B cell (primary cell): Measurements from ENCODE around the gene TEF.

Experiments
- CTCF ChIP-seq: fragments of 200-600 bp; IDR thresholded peaks from one replicate; pipeline ENCODE4 v1.8.0; 2022; ENCODE audit warnings: antibody characterized with exemption, mild to moderate bottlenecking
- EZH2 ChIP-seq: IDR thresholded peaks from 2 replicates; pipeline ENCODE4 v1.6.1; 2012; ENCODE audit warnings: borderline replicate concordance, low read depth, mild to moderate bottlenecking, moderate library complexity, low read length; ENCODE audit not compliant: insufficient read depth, poor library complexity, severe bottlenecking

DNA sequence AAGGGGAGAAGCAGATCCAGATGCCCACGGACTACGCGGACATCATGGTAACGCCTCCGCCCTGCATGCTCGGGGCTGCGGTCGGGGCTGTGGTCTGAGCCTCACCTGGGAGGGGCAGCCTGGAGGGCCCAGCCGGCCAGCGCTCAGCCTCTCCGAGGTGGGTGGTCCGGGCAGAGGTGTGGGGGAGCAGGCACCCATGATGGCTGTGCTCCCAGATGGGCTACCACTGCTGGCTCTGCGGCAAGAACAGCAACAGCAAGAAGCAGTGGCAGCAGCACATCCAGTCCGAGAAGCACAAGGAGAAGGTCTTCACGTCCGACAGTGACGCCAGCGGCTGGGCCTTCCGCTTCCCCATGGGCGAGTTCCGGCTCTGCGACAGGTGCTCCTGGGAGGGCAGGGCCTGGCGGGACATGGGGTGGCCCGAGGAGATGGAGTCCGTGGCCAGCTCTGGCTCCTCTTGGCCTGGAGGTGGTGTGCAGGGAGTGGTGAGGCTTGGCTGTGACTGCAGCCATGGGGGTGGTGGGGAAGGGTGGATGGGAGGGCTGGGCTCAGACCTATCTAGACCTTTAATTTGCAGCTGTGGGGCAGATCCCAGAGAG lies 25.2 kb upstream of the TEF start:
- no peak for TF ChIP-seq CTCF
- TF ChIP-seq EZH2: no peak
